HG03280 (cell line): ENCODE measurements around the gene VAC14.

ENCODE experiments used
- ATAC-seq: cut with Tn5 transposase; IDR thresholded peaks from one replicate; pipeline ENCODE4 v1.9.1; 2021; ENCODE audit warnings: mild to moderate bottlenecking, moderate library complexity; ENCODE audit not compliant: unreplicated experiment

Gene VAC14

GRCh38 chr16:70786020-70786755 is 14.8 kb downstream of the VAC14 start:
- ATAC-seq: no peak

DNA sequence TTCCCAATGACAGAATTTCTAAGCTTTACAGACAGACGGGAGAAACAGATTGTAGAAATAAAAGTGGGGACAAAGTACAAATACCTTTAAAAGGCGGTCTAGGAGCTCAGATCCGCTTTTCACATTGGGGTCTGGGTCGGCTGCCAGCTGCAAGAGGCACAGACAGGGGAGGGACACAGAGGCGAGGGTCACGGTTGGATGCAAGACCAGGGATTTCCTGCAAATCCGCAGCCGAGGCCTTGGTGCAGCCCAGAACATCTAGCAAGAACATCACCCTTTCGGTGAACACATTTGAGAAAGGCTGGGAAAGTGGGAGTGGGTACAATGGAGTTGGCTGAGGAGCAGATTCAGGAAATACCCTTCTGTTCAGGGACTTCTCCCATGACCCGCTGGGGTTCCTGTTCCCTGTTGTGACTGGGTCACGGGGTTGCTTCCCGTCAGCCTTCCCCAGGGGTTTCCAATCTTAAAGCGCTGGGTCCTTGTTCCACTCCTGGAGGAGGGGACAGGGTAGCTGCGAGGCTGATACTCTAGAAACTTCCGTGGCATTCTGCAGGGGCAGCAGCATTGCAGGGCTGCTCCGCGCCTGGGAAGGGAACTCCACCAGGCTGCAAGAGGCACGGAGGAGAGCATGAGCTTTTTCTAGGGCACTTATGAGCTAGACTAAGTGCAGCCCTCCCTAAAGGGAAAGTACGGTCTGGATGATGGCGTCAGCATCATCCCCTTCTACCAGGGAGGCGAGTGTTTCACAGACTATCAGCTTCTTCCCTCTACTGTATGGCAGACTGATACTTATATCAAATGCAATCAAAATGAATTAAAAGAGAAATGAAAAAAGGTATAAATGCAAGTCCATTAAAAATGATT is 16.0 kb downstream of the VAC14 start:
- ATAC-seq: no peak

DNA sequence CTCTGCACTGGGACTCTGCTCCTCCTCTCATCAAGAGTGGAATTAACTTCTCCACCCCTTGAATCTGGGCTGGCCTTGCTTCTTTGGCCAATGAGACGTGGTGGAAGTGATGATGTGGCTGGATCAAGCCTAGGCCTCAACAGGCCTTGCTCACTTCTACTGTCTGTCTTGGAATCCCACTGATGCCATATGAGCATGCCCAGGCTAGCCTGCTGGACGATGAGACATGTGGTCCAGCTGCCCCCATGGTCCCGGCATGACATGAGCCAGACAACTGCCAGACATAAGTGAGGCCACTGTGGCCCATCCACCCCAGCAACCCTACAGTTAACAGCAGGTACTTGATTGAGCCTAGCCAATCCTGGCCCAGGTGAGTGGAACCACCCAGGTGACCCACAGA is 18.7 kb downstream of the VAC14 start:
- no peak for ATAC-seq

GRCh38 chr16:70781800-70782199 is 19.2 kb downstream of the VAC14 start:
- ATAC-seq: no peak

DNA sequence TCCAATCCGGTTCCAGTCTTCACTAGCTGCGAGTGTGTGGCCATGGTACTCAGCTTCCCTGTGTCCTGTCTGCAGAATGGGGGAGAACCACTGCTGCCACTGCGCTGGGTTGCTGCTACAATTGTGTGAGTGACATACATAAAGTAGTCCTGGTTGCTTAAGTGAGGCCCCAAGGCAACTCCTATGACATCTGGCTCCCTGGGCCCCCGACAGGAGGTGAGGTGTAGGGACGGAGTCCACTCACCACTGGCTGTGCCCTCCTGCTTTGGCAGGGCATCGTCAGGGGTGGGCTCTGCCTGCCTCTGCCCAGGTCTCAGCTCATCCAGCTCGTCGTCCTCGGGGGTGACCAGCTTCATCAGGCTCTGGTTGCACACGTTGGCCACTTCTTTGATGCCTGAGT is 20.4 kb downstream of the VAC14 start:
- ATAC-seq: no peak

- ATAC-seq: no peak
Observed at GRCh38 chr16:70779361-70779760, 21.6 kb downstream of the VAC14 start.

DNA sequence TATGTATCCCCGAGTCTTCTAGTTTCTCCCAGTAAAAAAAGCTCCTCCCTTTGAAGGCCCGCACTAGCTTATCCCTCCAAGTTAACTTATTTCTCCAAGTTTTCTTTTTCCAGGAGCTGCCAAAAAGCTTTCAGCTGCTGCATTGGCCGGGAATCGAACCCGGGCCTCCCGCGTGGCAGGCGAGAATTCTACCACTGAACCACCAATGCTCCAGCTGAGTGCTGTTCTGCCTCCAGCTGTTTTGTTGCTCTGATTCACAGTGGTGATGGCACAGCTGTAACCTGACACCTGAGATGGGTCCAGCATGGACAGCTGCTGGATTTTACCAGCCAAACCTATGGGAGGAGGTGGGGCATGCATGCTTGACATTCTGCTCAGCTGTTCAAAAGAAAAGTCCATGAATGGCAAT is 22.1 kb downstream of the VAC14 start:
- no peak for ATAC-seq

GRCh38 chr16:70777973-70778406 is 23.0 kb downstream of the VAC14 start:
- ATAC-seq: no peak

DNA sequence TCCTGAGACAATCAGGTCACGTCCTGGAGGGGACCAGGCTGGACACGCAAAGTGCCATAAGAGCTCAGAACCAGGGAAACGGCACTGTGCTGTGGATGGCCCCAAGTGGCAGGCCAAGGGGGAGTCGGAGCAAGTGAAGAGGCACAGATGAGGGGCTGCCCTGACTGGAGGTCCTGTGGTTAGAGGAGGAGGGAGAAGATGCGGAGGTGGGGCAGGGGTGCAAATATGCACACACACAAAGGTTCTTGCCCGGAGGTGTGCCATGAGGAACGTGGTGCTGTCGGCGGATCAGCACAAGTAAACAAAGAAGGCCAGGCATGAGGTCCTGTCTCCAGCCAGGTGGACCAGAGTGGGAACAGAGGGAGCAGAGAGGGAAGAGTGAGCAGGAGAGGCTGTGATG is 23.5 kb downstream of the VAC14 start:
- no peak for ATAC-seq

DNA sequence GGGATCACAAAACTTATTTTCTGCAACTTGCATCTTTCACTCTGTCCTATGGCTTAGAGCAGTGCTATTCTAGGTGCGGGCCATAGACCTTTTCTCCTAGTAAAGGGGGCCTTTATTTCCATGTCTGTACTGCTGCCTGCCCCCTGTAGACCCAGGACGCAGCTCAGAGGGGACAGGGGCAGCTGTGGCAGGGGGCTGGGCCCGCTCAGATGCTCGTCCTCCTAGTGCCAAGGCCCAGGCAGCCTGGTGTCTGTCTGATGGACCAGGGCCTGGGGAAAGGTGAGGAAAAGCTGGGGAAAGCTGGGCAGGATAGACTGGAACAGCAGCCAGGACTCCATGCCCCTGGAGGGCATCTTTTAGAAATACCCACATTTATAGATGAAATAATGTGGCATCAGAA is 25.6 kb downstream of the VAC14 start:
- ATAC-seq: no peak

DNA sequence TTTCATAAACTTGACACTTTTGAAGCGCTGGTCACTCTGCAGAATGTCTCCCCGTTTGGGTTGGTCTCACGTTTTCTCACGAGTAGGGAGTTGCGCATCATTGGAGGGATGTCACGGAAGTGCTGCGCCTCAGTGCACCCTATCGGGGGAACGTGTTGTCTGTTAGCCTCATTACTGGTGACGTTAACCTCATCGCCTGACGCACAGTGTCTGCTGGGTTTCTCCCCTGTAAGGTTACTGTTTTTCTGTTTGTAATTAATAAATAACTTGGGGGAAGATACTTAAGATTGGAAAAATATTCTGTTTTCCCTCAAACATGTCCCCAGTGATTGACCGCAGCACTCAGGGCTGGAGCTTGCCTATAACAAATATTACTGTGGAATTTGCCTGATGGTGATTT is 26.7 kb downstream of the VAC14 start:
- ATAC-seq: no peak

GRCh38 chr16:70772493-70772892 is 28.5 kb downstream of the VAC14 start:
- no peak for ATAC-seq

GRCh38 chr16:70770626-70771552 is 30.1 kb downstream of the VAC14 start:
- ATAC-seq: no peak

GRCh38 chr16:70770291-70770625 is 30.7 kb downstream of the VAC14 start:
- ATAC-seq: no peak

DNA sequence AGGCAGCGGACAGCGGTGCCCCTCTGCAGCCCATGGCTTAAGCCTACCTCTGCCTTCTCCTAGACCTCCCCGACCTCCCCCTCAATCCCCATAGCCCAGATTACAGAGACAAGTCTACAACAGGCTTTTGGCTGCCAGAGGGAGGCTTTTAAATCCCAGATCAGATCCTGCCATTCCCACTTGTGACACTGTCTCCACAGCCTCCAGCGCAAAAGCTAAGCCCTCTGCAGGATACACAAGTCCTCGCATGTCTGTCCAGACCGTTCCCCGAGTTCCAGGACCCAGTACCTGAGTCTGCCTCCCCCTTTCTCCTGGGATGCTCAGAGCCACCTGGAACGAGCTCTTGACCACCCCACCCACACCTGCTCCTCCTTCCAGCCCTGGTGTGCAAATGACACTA is 31.2 kb downstream of the VAC14 start:
- no peak for ATAC-seq

DNA sequence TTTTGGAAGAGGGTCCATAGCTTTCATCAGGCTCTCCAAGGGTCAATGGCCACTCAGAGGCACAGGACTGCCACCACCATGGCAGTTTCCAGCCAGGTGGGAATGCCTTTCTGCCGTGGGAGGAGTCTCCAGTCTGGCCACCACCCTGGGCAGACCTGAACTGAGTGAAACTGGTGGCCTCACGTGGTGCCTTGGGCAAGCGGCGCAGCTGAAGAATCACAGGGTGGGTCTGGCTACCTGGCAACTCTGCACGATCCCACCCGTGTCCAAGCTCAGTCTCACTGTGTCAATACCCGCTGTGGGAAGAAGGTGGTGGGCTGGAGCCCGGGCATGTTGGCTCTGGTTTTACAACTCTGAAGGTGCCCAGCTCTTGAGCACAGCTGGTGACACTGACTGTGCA is 31.8 kb downstream of the VAC14 start:
- no peak for ATAC-seq

DNA sequence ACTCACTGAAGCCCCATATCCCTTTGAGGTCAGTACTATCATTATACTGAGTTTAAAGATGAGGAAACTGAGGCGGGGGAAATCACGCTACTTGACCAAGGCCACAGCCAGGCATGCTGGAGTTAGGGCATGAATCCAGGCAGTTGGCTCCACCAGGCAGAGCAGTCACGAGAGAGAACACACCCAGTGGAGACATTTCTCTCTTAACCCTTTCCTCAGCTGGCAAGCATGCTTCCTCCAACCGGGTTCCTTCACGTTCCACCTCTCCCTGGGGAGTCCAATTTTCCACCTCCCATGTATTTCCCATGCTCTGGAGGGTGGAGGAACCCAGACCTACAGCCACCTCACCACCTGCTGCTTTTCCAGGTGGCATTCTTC is 32.8 kb downstream of the VAC14 start:
- no peak for ATAC-seq

GRCh38 chr16:70767377-70768202 is 33.4 kb downstream of the VAC14 start:
- ATAC-seq: no peak

DNA sequence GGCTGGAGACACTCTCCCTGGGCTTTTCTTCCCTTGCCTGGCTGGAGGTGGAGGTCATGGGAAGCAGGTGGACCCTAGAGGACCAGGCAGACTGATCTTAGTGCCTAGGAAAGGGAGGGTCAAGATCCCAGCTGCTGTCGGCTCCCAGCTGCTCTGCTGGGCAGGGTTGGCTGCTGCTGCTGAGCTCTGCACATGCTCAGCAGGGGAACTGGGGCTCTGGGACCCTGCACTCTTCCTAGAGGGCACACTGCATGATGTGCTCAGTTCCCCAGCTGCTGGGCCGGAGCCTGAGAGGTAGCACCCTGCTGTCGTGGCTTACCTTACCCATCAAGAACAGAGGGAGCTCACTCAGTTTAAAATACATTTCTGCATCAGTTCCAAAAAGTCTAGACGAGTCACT is 34.3 kb downstream of the VAC14 start:
- no peak for ATAC-seq

- no peak for ATAC-seq
Observed at GRCh38 chr16:70766176-70766575, 34.8 kb downstream of the VAC14 start.

DNA sequence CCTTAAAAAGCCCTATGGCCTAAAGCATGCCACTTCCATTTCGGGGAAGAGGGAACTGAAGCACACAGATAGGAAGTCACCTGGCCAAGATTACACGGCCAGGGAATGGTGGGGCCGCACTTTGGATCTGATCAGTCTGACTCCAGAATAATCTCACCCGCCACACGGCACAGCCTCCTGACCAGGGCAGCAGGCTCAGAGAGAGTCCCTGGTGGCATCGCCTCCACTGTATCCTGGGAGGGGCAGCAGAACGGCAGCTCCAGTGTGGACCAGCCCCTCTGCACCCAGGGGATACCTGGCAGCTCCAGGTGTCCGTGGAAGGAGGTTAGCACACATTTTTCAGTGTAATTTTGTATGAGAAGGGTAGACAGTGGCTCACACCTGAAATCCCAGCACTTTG is 35.5 kb downstream of the VAC14 start:
- ATAC-seq: no peak
